COLO829 (cell line): ENCODE results near the gene MCUB.
"Not testable (repeated sequence)": the region's sequence is repeated elsewhere in the genome, so short reads cannot be mapped to it uniquely, and the experiment has no call there.

Experiments used
- DNase-seq: peaks from one replicate; pipeline ENCODE4 v3.0.0; 2012; ENCODE audit warnings: low spot score

Gene MCUB

GRCh38 chr4:109631532-109632108 is 71.6 kb downstream of the MCUB start:
- DNase-seq = no peak

GRCh38 chr4:109640644-109641043 is 80.6 kb downstream of the MCUB start:
- no peak for DNase-seq

- DNase-seq = no peak
Observed at GRCh38 chr4:109645874-109646710, 86.0 kb downstream of the MCUB start.

- DNase-seq = no peak
Observed at GRCh38 chr4:109648266-109648996, 88.4 kb downstream of the MCUB start.

GRCh38 chr4:109648997-109649575 is 89.0 kb downstream of the MCUB start:
- no peak for DNase-seq

GRCh38 chr4:109649872-109650271 is 89.8 kb downstream of the MCUB start:
- DNase-seq = no peak

- no peak for DNase-seq
Observed at GRCh38 chr4:109655396-109655795, 95.3 kb downstream of the MCUB start.

GRCh38 chr4:109657854-109658418 is 97.9 kb downstream of the MCUB start:
- no peak for DNase-seq

GRCh38 chr4:109658871-109659410 is 98.9 kb downstream of the MCUB start:
- DNase-seq = no peak

GRCh38 chr4:109662116-109662515 is 102.1 kb downstream of the MCUB start:
- DNase-seq = no peak

- DNase-seq = no peak
Observed at GRCh38 chr4:109662771-109663170, 102.7 kb downstream of the MCUB start.

- DNase-seq = no peak
Observed at GRCh38 chr4:109665783-109666485, 105.9 kb downstream of the MCUB start.

GRCh38 chr4:109671350-109671749 is 111.3 kb downstream of the MCUB start:
- no peak for DNase-seq

- no peak for DNase-seq
Observed at GRCh38 chr4:109672169-109672930, 112.3 kb downstream of the MCUB start.

- DNase-seq = no peak
Observed at GRCh38 chr4:109673303-109673702, 113.3 kb downstream of the MCUB start.

- no peak for DNase-seq
Observed at GRCh38 chr4:109675181-109675580, 115.1 kb downstream of the MCUB start.

GRCh38 chr4:109675843-109676242 is 115.8 kb downstream of the MCUB start:
- no peak for DNase-seq

- DNase-seq = no peak
Observed at GRCh38 chr4:109676886-109677285, 116.8 kb downstream of the MCUB start.

GRCh38 chr4:109678472-109678871 is 118.4 kb downstream of the MCUB start:
- DNase-seq = not testable (repeated sequence)

- DNase-seq = not testable (repeated sequence)
Observed at GRCh38 chr4:109678925-109679324, 118.9 kb downstream of the MCUB start.

GRCh38 chr4:109682875-109683274 is 122.8 kb downstream of the MCUB start:
- no peak for DNase-seq
